ENCODE results near the gene TTC39C.

- TF ChIP-seq CTCF (IDR thresholded peaks at IDR 0.05; ENCODE audit: borderline replicate concordance, extremely low read depth, low read length, poor library complexity, severe bottlenecking) (no peak), EZH2 (IDR thresholded peaks at IDR 0.05; ENCODE audit: borderline replicate concordance, low read depth, low read length, severe bottlenecking) (no peak)
These were observed 47.0 kb upstream of the TTC39C start for GRCh38 chr18:23967321-23968089.

All from DND-41 (cell line).